ENCODE results near the gene CACNA2D3.

GRCh38 chr3:54264050-54264449, 141.7 kb downstream of the CACNA2D3 start:
- no peak for TF ChIP-seq CTCF (conservative IDR thresholded peaks at IDR 0.05; ENCODE audit: low read depth, low read length)
- TF ChIP-seq EZH2phosphoT487 (IDR thresholded peaks at IDR 0.05; ENCODE audit: borderline replicate concordance, low read length) = no peak
